SK-N-SH treated with all-trans-retinoic acid at 6 μM for 48 hours (cell line): ENCODE data around the gene JMJD1C.
"Not testable (repeated sequence)": the region's sequence is repeated elsewhere in the genome, so short reads cannot be mapped to it uniquely, and the experiment has no call there.

ENCODE experiments used
- ATAC-seq: fragments of 200-7000 bp; cut with Tn5 transposase; 3 replicates; pipeline ENCODE4 v1.9.1; 2020; ENCODE audit warnings: mild to moderate bottlenecking, moderate library complexity
- ARNTL ChIP-seq: fragments of 450-650 bp; formaldehyde crosslinking; IDR thresholded peaks from 2 replicates; pipeline ENCODE4 v1.5.0; 2020; ENCODE audit warnings: low read depth, mild to moderate bottlenecking, moderate library complexity, borderline replicate concordance
- CREB5 ChIP-seq: fragments of 250-450 bp; sonication (Bioruptor Pico); IDR thresholded peaks from 2 replicates; pipeline ENCODE4 v1.5.1; 2020; ENCODE audit warnings: low read depth, mild to moderate bottlenecking, moderate library complexity
- CSDC2 ChIP-seq: fragments of 250-450 bp; sonication (Bioruptor Pico); IDR thresholded peaks from 2 replicates; pipeline ENCODE4 v1.5.0; 2020; ENCODE audit warnings: mild to moderate bottlenecking, moderate library complexity
- GLIS3 ChIP-seq: fragments of 250-450 bp; sonication (Bioruptor Pico); IDR thresholded peaks from 2 replicates; pipeline ENCODE4 v1.5.0; 2020; ENCODE audit warnings: mild to moderate bottlenecking, moderate library complexity
- ISL1 ChIP-seq: fragments of 250-450 bp; sonication (Bioruptor Pico); IDR thresholded peaks from 2 replicates; pipeline ENCODE4 v2.1.2; 2022; ENCODE audit warnings: mild to moderate bottlenecking, moderate library complexity
- OSR1 ChIP-seq: fragments of 250-450 bp; sonication (Bioruptor Pico); IDR thresholded peaks from 2 replicates; pipeline ENCODE4 v1.8.0; 2022; ENCODE audit warnings: moderate library complexity, mild to moderate bottlenecking, inconsistent platforms
- POU6F1 ChIP-seq: fragments of 250-450 bp; sonication (Bioruptor Pico); IDR thresholded peaks from 2 replicates; pipeline ENCODE4 v1.8.0; 2021; ENCODE audit warnings: low read depth, mild to moderate bottlenecking, moderate library complexity, borderline replicate concordance
- PPARA ChIP-seq: fragments of 250-450 bp; sonication (Bioruptor Pico); IDR thresholded peaks from 2 replicates; pipeline ENCODE4 v1.5.0; 2020; ENCODE audit warnings: mild to moderate bottlenecking, borderline replicate concordance
- RARB ChIP-seq: fragments of 250-450 bp; sonication (Bioruptor Pico); IDR thresholded peaks from 2 replicates; pipeline ENCODE4 v1.8.0; 2021; ENCODE audit warnings: mild to moderate bottlenecking, moderate library complexity
- SNAI2 ChIP-seq: fragments of 250-450 bp; sonication (Bioruptor Pico); IDR thresholded peaks from 2 replicates; pipeline ENCODE4 v1.5.0; 2020; ENCODE audit warnings: mild to moderate bottlenecking, moderate library complexity
- TCF4 ChIP-seq: fragments of 250-450 bp; sonication (Bioruptor Pico); IDR thresholded peaks from 2 replicates; pipeline ENCODE4 v1.8.0; 2021; ENCODE audit warnings: mild to moderate bottlenecking, moderate library complexity, borderline replicate concordance
- TOX ChIP-seq: fragments of 250-450 bp; sonication (Bioruptor Pico); IDR thresholded peaks from 2 replicates; pipeline ENCODE4 v1.8.0; 2021; ENCODE audit warnings: mild to moderate bottlenecking, moderate library complexity, borderline replicate concordance
- ZC3H10 ChIP-seq: fragments of 250-450 bp; sonication (Bioruptor Pico); IDR thresholded peaks from 2 replicates; pipeline ENCODE4 v1.5.1; 2021; ENCODE audit warnings: mild to moderate bottlenecking, moderate library complexity
- ZFP3 ChIP-seq: fragments of 250-450 bp; sonication (Bioruptor Pico); IDR thresholded peaks from 2 replicates; pipeline ENCODE4 v1.5.0; 2020; ENCODE audit warnings: mild to moderate bottlenecking, moderate library complexity
- ZFP30 ChIP-seq: fragments of 450-650 bp; formaldehyde crosslinking; IDR thresholded peaks from 2 replicates; pipeline ENCODE4 v1.5.0; 2022; ENCODE audit warnings: mild to moderate bottlenecking, moderate library complexity
- ZNF565 ChIP-seq: fragments of 450-650 bp; formaldehyde crosslinking; conservative IDR thresholded peaks from 2 replicates; pipeline ENCODE4 v1.5.0; 2020; ENCODE audit warnings: low read depth, mild to moderate bottlenecking, moderate library complexity
- ZNF70 ChIP-seq: fragments of 450-650 bp; formaldehyde crosslinking; IDR thresholded peaks from 2 replicates; pipeline ENCODE4 v1.5.0; 2020; ENCODE audit warnings: mild to moderate bottlenecking, moderate library complexity
- ZNF8 ChIP-seq: fragments of 450-650 bp; formaldehyde crosslinking; IDR thresholded peaks from 2 replicates; pipeline ENCODE4 v1.5.0; 2020; ENCODE audit warnings: mild to moderate bottlenecking, moderate library complexity
- TF ChIP-seq, protein P1 (sequence below): fragments of 250-450 bp; sonication (Bioruptor Pico); IDR thresholded peaks from 2 replicates; pipeline ENCODE4 v1.5.1; 2021; ENCODE audit warnings: mild to moderate bottlenecking, moderate library complexity
- TF ChIP-seq, protein P2 (sequence below): fragments of 250-450 bp; sonication (Bioruptor Pico); IDR thresholded peaks from 2 replicates; pipeline ENCODE4 v1.8.0; 2020; ENCODE audit warnings: mild to moderate bottlenecking, moderate library complexity, borderline replicate concordance
- TF ChIP-seq, protein P3 (sequence below): fragments of 250-450 bp; sonication (Bioruptor Pico); IDR thresholded peaks from 2 replicates; pipeline ENCODE4 v1.5.0; 2020; ENCODE audit warnings: mild to moderate bottlenecking, moderate library complexity

The JMJD1C gene

GRCh38 chr10:63494951-63495350 lies 29.2 kb upstream of the JMJD1C start:
- no peak for ATAC-seq
- TF ChIP-seq, protein P1, sequence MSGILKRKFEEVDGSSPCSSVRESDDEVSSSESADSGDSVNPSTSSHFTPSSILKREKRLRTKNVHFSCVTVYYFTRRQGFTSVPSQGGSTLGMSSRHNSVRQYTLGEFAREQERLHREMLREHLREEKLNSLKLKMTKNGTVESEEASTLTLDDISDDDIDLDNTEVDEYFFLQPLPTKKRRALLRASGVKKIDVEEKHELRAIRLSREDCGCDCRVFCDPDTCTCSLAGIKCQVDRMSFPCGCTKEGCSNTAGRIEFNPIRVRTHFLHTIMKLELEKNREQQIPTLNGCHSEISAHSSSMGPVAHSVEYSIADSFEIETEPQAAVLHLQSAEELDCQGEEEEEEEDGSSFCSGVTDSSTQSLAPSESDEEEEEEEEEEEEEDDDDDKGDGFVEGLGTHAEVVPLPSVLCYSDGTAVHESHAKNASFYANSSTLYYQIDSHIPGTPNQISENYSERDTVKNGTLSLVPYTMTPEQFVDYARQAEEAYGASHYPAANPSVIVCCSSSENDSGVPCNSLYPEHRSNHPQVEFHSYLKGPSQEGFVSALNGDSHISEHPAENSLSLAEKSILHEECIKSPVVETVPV (CRISPR knock-in tag) = no peak
- TF ChIP-seq POU6F1 (CRISPR knock-in tag) (no peak), ZFP3 (CRISPR knock-in tag) (no peak), RARB (CRISPR knock-in tag) (no peak), ISL1 (CRISPR knock-in tag) (no peak), PPARA (no peak), ZNF70 (CRISPR knock-in tag) (no peak), CSDC2 (no peak), TCF4 (CRISPR knock-in tag) (no peak), ZC3H10 (CRISPR knock-in tag) (no peak), ZNF565 (CRISPR knock-in tag) (no peak), ZFP30 (CRISPR knock-in tag) (no peak), ARNTL (no peak), SNAI2 (no peak), TOX (CRISPR knock-in tag) (no peak), GLIS3 (no peak)
- TF ChIP-seq, protein P2, sequence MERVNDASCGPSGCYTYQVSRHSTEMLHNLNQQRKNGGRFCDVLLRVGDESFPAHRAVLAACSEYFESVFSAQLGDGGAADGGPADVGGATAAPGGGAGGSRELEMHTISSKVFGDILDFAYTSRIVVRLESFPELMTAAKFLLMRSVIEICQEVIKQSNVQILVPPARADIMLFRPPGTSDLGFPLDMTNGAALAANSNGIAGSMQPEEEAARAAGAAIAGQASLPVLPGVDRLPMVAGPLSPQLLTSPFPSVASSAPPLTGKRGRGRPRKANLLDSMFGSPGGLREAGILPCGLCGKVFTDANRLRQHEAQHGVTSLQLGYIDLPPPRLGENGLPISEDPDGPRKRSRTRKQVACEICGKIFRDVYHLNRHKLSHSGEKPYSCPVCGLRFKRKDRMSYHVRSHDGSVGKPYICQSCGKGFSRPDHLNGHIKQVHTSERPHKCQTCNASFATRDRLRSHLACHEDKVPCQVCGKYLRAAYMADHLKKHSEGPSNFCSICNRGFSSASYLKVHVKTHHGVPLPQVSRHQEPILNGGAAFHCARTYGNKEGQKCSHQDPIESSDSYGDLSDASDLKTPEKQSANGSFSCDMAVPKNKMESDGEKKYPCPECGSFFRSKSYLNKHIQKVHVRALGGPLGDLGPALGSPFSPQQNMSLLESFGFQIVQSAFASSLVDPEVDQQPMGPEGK (CRISPR knock-in tag) = no peak

DNA sequence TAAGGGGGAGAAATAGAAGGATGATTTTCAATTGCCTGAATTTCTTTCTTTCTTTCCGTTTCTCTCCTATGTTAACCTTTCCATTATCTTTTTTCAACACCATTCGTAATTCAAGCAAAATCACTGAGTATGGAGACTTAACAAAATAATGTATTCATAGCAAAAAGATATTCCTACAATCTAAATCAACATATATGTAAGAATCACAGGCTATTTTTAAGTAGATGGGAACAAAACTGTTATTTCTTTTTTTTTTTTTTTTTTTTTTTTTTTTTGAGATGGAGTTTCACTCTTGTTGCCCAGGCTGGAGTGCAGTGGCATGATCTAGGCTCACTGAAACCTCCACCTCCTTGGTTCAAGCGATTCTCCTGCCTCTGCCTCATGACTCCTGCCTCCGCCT lies 27.2 kb upstream of the JMJD1C start:
- no peak for TF ChIP-seq ISL1 (CRISPR knock-in tag)
- no peak for TF ChIP-seq ZNF565 (CRISPR knock-in tag)
- no peak for TF ChIP-seq OSR1 (CRISPR knock-in tag)
- no peak for TF ChIP-seq TOX (CRISPR knock-in tag)
- TF ChIP-seq SNAI2 = no peak
- TF ChIP-seq, protein P3, sequence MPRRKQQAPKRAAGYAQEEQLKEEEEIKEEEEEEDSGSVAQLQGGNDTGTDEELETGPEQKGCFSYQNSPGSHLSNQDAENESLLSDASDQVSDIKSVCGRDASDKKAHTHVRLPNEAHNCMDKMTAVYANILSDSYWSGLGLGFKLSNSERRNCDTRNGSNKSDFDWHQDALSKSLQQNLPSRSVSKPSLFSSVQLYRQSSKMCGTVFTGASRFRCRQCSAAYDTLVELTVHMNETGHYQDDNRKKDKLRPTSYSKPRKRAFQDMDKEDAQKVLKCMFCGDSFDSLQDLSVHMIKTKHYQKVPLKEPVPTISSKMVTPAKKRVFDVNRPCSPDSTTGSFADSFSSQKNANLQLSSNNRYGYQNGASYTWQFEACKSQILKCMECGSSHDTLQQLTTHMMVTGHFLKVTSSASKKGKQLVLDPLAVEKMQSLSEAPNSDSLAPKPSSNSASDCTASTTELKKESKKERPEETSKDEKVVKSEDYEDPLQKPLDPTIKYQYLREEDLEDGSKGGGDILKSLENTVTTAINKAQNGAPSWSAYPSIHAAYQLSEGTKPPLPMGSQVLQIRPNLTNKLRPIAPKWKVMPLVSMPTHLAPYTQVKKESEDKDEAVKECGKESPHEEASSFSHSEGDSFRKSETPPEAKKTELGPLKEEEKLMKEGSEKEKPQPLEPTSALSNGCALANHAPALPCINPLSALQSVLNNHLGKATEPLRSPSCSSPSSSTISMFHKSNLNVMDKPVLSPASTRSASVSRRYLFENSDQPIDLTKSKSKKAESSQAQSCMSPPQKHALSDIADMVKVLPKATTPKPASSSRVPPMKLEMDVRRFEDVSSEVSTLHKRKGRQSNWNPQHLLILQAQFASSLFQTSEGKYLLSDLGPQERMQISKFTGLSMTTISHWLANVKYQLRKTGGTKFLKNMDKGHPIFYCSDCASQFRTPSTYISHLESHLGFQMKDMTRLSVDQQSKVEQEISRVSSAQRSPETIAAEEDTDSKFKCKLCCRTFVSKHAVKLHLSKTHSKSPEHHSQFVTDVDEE = no peak
- TF ChIP-seq CSDC2 = no peak
- no peak for TF ChIP-seq GLIS3
- TF ChIP-seq, all 23 proteins: peak for 0
- ATAC-seq = no peak

GRCh38 chr10:63492317-63492690 lies 26.5 kb upstream of the JMJD1C start:
- ATAC-seq = not testable (repeated sequence)

DNA sequence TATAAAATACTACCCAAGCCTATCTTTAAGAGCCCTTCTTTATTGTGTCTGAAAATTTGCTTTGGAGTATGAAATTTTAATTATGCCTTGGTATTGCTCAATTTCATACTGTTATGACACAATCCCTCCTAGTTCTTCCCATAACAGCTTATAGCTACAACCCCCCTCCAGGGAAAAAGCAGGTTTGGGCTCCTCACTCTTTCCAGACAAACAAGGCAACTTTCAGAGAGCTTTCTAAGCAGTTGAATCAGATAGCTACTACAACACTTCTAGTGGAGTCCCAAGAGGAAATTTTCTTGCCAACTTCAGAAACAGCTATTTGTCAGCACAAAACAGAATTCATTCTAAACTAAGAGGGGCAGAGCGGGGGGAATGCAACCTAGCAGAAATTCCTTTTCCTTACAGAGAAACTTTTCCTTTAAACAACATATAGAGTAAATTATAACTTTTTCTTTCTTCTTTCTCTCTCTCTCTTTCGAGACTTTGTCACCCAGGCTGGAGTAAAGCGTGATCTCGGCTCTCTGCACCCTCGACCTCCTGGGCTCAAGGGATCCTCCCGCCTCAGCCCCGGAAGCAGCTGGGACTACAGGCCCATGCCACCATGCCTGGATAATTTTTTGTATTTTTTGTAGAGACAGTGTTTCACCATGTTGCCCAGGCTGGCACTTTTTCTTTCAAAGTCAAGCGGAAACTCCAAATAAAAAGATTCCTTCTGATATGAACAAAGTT lies 26.0 kb upstream of the JMJD1C start:
- ATAC-seq = no peak

More for the DNA sequence above, 26.0 kb upstream of the JMJD1C start:
- no peak for TF ChIP-seq ZFP3 (CRISPR knock-in tag)
- TF ChIP-seq ZNF8 (CRISPR knock-in tag) = no peak
- TF ChIP-seq CREB5 (CRISPR knock-in tag) = no peak
- TF ChIP-seq TOX (CRISPR knock-in tag) = no peak
